HG03575 (cell line): ENCODE measurements around the gene MAPK4.
"Not testable (repeated sequence)": the region's sequence is repeated elsewhere in the genome, so short reads cannot be mapped to it uniquely, and the experiment has no call there.

Experiments
- ATAC-seq: cut with Tn5 transposase; IDR thresholded peaks from one replicate; pipeline ENCODE4 v1.9.1; 2021; ENCODE audit not compliant: unreplicated experiment, insufficient number of reproducible peaks, low FRiP score; ENCODE audit errors: extremely low read depth

The MAPK4 gene

GRCh38 chr18:50775726-50776125 lies 215.8 kb downstream of the MAPK4 start:
- no peak for ATAC-seq

- no peak for ATAC-seq
Measured at GRCh38 chr18:50776383-50776782, 216.5 kb downstream of the MAPK4 start.

- ATAC-seq = not testable (repeated sequence)
Measured at GRCh38 chr18:50779021-50779420, 219.1 kb downstream of the MAPK4 start.
